ENCODE measurements around the gene HHLA2.

GRCh38 chr3:108329947-108330346 lies 33.6 kb downstream of the HHLA2 start:
- TF ChIP-seq POLR2A (IDR thresholded peaks at IDR 0.05; ENCODE audit: extremely low read depth, insufficient read length) (no peak), MYC (IDR thresholded peaks at IDR 0.05; ENCODE audit: low read depth, low read length) (no peak)
- TF ChIP-seq, protein P1, sequence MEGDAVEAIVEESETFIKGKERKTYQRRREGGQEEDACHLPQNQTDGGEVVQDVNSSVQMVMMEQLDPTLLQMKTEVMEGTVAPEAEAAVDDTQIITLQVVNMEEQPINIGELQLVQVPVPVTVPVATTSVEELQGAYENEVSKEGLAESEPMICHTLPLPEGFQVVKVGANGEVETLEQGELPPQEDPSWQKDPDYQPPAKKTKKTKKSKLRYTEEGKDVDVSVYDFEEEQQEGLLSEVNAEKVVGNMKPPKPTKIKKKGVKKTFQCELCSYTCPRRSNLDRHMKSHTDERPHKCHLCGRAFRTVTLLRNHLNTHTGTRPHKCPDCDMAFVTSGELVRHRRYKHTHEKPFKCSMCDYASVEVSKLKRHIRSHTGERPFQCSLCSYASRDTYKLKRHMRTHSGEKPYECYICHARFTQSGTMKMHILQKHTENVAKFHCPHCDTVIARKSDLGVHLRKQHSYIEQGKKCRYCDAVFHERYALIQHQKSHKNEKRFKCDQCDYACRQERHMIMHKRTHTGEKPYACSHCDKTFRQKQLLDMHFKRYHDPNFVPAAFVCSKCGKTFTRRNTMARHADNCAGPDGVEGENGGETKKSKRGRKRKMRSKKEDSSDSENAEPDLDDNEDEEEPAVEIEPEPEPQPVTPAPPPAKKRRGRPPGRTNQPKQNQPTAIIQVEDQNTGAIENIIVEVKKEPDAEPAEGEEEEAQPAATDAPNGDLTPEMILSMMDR (IDR thresholded peaks at IDR 0.05; ENCODE audit: low read depth, low read length), result no peak
- TF ChIP-seq, protein P2, sequence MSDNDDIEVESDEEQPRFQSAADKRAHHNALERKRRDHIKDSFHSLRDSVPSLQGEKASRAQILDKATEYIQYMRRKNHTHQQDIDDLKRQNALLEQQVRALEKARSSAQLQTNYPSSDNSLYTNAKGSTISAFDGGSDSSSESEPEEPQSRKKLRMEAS (IDR thresholded peaks at IDR 0.05; ENCODE audit: low read depth, low read length), result no peak

Measured in NB4 (cell line).